GM21423 (cell line): Measurements from ENCODE around the gene TPD52L2.
A peak's percentile ranks its signal among the peaks of the same experiment; 100 is the strongest.

Source experiments
- ATAC-seq: cut with Tn5 transposase; IDR thresholded peaks from one replicate; pipeline ENCODE4 v1.9.1; 2021; ENCODE audit warnings: mild to moderate bottlenecking, moderate library complexity; ENCODE audit not compliant: unreplicated experiment

TPD52L2 gene

DNA sequence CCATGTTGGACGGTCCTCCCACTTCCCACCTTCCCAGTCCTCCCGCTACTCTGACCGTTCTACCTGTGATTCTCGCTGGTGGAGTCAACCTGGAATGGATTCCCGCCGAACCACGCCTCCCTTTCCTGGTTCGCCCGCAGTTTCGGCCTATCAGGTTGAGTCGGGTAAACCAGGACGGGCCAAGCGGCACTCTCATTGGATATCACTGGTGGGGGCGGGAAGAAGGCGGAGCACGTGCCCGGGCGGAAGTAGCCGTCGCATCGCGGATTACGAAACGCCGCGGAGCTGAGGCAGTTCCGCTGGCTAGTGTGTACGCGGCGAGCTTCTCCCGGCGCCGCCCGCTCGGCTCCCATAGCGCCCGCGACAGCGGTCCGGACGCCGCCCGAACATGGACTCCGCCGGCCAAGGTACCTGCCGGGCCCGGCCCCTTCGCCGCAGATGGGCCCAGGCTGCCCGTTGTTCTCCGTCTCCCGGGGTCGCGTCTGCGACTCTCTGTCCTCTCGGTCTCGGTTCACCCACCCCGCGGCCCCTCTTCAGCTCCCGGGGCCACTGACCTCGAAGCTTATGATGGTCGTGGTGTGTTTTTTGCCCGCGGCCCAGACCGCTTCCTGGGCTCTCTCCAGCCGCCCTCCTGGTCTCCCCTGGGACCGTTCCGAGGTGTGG, at the start of gene TPD52L2:
Gene TPD52L2, plus strand, starts transcription at position 293 of the 663 bp plus-strand sequence. Its CDS starts 96 bp downstream, at position 389.
- peak; percentile 71 for ATAC-seq

DNA sequence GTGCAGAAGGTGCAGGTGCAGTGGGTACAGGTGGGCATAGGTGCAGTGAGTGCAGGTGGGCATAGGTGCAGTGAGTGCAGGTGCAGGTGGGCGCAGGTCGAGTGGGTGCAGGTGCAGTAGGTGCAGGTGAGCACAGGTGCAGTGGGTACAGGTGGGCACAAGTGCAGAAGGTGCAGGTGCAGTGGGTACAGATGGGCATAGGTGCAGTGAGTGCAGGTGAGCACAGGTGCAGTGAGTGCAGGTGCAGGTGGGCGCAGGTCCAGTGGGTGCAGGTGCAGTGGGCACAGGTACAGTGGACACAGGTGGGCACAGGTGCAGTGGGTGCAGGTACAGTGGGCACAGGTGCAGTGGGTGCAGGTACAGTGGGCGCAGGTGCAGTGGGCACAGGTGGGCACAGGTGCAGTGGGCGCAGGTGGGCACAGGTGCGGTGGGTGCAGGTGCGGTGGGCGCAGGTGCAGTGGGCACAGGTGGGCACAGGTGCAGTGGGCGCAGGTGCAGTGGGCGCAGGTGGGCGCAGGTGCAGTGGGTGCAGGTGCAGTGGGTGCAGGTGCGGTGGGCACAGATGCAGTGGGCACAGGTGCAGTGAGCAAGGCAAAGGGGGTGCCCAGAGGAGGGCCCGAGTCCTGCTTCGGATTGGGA, 49.3 kb upstream of the TPD52L2 start:
- no peak for ATAC-seq

- ATAC-seq, result no peak
These were observed 45.7 kb upstream of the TPD52L2 start for GRCh38 chr20:63819224-63819921.

- no peak for ATAC-seq
These were observed 43.3 kb upstream of the TPD52L2 start for GRCh38 chr20:63821811-63822210.

- no peak for ATAC-seq
These were observed 42.8 kb upstream of the TPD52L2 start for GRCh38 chr20:63822276-63822696.

DNA sequence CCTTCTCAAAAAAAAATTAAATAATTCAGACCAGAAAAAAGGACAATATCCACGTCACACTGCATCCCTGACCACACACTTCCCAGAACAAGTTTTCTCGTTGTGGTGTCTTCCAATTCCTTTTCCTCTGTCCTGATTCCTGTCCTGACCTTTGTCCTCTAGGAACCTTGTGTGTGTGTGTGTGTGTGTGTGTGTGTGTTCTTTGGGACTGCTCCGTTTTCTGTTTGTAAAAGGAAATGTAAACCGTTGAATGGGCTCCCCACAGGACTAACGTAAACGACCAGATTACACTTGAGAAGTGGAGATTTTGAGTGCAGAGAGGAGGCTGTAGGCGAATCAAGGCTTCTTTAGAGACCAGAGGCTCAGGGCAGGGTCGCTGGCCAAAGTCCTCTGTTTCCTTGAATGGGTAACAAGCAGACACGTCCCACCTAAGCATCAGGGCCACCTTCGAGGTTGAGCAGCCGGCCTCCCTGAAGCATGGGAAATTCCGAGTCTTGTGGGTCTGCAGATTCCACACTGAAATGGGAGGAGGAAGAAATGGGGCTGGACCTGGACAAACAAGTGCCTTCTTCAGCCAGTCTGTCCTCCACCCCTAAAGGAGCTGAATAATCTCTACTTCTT, 41.3 kb upstream of the TPD52L2 start:
- no peak for ATAC-seq

DNA sequence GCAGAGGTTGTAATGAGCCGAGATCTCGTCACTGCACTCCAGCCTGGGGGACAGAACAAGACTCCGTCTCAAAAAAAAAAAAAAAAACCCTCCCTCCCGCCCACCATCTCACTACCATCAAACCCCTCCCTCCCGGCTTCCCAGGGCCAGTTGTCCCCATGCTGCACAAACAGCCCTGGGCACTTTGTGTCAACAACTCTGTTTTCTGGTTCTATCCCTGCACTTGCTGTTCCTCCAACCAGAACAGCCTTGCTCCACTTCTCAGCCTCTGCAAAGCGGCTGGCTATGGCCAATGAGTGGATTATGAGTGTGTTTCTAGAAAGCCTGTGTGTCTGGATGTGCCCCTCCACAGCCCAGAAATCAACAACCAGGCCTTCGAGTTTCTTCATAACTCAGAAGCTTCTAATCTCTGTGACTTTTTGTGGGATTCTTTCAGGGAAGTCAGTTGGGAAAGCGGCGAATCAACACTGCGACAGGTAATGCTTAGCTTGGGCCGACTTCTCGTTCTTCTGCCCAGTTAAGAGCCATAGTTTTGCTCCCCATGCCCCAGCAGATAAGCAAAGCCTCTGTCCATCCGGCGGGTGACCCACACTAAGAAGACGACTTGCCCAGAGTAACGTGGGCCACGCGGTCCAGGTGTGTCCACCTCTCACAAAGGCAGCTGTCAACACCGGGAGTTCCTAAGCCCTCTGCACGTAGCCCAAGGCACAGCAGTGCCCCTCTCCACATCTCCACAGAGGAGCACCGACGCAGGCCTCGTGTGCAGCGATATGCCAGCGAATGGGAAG, 39.5 kb upstream of the TPD52L2 start:
- no peak for ATAC-seq

GRCh38 chr20:63826753-63827152, 38.3 kb upstream of the TPD52L2 start:
- ATAC-seq, result no peak

- ATAC-seq, result no peak
These were observed 36.9 kb upstream of the TPD52L2 start for GRCh38 chr20:63828124-63828523.

DNA sequence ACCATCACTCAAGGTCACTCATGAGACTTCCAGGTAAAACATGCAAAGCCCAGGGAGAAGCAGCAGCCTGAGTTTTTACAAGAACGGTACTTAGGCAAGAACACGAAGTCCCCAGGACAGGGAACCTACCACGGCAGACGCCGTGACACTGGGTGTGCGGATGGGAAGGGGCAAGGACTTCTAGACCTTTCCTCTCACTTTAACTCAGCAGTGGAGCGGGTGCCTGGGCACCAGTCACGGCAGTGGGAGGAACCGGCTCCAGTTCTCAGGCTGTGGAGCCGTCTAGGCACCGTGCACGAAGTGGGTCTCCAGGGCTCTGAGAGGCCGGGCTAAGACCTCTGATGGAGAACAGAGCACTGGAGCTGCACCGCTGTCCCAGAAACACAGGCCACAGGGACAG, 36.5 kb upstream of the TPD52L2 start:
- ATAC-seq, result no peak

DNA sequence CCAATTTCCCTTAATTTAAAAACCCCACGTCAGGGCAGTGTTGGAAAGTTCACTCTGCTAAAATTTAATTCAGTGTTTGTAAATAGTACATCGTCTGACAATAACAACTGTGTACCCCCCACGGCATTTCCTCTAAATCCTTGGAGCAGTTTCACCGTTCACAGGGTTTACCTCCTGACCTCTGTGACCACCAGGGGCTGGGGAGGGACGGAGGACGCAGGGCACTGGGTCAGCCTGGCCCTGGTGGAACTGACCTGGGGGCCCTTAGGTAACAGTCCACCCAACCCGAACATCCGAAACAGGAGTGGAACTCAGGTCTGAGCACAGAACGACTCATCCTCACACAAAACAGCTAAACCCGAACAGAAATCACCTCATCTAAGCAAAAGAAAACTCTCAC, 36.1 kb upstream of the TPD52L2 start:
- no peak for ATAC-seq

- no peak for ATAC-seq
These were observed 35.5 kb upstream of the TPD52L2 start for GRCh38 chr20:63829603-63829944.

GRCh38 chr20:63829945-63830835, 34.9 kb upstream of the TPD52L2 start:
- ATAC-seq, result no peak

DNA sequence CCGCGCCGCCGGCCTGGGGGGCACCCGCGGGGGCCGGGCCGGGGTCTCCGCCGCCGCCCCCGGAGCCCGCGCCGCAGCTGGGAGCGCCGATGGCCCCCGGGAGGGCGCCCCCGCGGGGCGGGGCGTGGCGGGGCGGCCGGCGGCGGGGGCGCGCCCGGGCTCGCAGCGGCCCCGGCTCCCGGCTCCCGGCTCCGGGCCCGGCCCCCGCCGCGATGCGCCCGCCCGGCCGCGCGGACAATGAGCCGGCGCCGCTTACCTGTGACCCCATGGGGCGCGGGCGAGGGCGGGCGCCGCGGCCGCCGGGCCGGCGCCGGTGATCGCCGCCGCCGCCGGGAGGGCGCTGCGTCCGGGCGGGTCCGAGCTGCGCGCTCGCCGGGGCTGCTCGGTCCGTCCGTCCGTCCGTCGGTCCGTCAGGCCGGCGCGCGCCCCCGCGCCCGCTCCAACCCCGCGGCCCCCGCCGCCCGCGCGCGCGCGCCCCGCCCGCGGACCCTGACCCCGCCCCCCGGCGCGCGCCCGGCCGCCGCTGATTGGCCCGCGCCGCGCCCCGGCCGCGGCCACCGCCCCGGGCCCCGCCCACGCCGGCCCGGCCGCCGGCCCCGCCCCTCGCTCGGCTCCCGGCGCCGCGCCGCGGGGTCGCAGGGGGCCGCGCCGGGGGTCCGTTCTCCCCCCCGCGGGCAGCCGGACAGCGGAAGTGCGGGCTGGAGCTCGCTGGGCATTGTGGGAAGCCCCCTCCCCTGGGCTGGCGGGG, 34.1 kb upstream of the TPD52L2 start, which contains the start of gene ZBTB46:
Gene ZBTB46, minus strand, starts transcription at position 424 of the 748 bp plus-strand sequence. CDS start 40,507 bp downstream, outside the sequence.
- ATAC-seq, result peak; percentile 37

- no peak for ATAC-seq
These were observed 33.5 kb upstream of the TPD52L2 start for GRCh38 chr20:63831646-63831992.

DNA sequence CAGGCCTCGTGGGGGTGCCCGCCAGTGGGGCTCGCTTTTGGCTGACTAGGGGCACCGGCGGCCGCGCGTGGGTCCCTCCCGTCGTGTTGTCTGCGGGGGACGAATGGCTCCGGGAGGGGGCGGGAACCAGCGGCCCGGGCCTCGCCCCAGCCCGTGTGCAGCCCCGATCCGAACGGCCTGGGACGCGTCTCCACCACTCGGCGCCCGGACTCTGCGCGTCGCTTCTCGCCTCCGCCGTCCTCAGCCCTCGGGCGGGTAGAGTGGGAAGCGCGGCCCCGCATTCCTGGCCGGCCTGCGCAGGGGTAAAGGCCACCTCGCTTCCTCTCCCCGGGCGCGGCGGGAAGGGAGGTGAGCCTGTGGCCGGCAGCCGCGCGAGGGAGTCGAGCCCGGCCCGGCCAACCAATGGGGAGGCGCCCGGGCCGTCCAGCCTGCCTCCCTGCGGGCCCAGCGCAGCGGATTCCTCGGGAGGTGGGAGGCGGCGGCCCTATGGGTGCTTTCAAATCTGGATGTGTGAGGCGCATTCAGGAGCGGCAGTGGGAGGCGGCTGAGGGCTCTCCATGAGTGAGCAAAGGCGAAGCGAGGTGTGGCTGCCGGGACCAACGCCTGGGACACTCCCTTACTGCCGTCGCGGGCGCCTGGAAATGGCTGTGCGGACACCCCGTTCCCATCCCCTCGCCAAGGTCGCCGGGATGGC, 32.9 kb upstream of the TPD52L2 start:
- ATAC-seq, result no peak

- no peak for ATAC-seq
These were observed 31.1 kb upstream of the TPD52L2 start for GRCh38 chr20:63833776-63834490.

GRCh38 chr20:63834491-63834880, 30.6 kb upstream of the TPD52L2 start:
- ATAC-seq, result no peak
